Gastrocnemius medialis (tissue), 4 donors: ENCODE results near the gene PRRG3. TPM values are rescaled to one million over a fixed set of nuclear protein-coding genes. Genes with fewer than 3 reads are reported as not detected.

Experiments
- ATAC-seq, 2 donors: fragments of 150-250 bp; one replicate each; pipeline ENCODE4 v1.9.1; 2016
- DNase-seq, 2 donors: peaks; one replicate each; pipeline ENCODE4 v3.0.0-alpha.2; 2019
- H3K27ac ChIP-seq, 4 donors: fragments of 200-600 bp; sonication (generic); 1 replicate in 1 of 4; 2 replicates in 3 of 4; pipeline ENCODE4 v1.5.1; 2016 to 2018; ENCODE audit warnings: mild to moderate bottlenecking in 2 of 4, moderate library complexity in 1 of 4
- H3K27me3 ChIP-seq, 3 donors: fragments of 200-600 bp; sonication (generic) in 2 of 3; 1 replicate in 1 of 3; 2 replicates in 2 of 3; pipeline versions ENCODE4 v1.5.1 to v1.6.0; 2016 to 2019; ENCODE audit warnings: mild to moderate bottlenecking in 1 of 3, moderate library complexity in 1 of 3
- H3K36me3 ChIP-seq, 2 donors: fragments of 200-600 bp; sonication (generic) in 1 of 2; one replicate each; pipeline ENCODE4 v1.5.1; 2017 to 2018
- H3K4me1 ChIP-seq, 2 donors: fragments of 200-600 bp; sonication (generic) in 1 of 2; one replicate each; pipeline ENCODE4 v1.5.1; 2016 to 2017; ENCODE audit warnings: mild to moderate bottlenecking in 2 of 2
- H3K4me3 ChIP-seq, 4 donors: fragments of 200-600 bp; sonication (generic) in 3 of 4; 1 replicate in 1 of 4; 2 replicates in 3 of 4; pipeline ENCODE4 v1.5.1; 2016 to 2019; ENCODE audit warnings: mild to moderate bottlenecking in 2 of 4
- H3K9me3 ChIP-seq, 3 donors: fragments of 200-600 bp; sonication (generic) in 2 of 3; 1 replicate in 1 of 3; 2 replicates in 2 of 3; pipeline ENCODE4 v1.5.1; 2016 to 2019
- POLR2A ChIP-seq, 2 donors: fragments of 450-650 bp; IDR thresholded peaks; one replicate each; pipeline ENCODE4 v1.6.1; 2017; ENCODE audit warnings: antibody characterized with exemption in 2 of 2, mild to moderate bottlenecking in 2 of 2, moderate library complexity in 2 of 2
- in situ Hi-C, 4 donors: fragments of 200-750 bp; cut with MboI; loops; one replicate each; pipeline versions ENCODE4 v1.15.0 to v1.8.0; 2017; ENCODE audit warnings: low sequenced_read_pairs in 4 of 4
- intact Hi-C: fragments of 100-400 bp; cut with DNase I; formaldehyde crosslinking; loops from one replicate; pipeline ENCODE4 v1.15.1; 2023; ENCODE audit warnings: low total_unique reads
- total RNA-seq, 4 donors: library from RNA; depleted of rRNA; stranded (reverse); fragments of >200 nt; gene quantifications; one replicate each; pipeline versions ENCODE4 v1.1.0 to v1.2.3, GENCODE V29; 2016
- TF ChIP-seq, protein P1 (sequence below), 5 experiments: fragments of 450-650 bp in 3 of 5; fragments of 200-600 bp in 2 of 5; sonication (generic) in 2 of 5; IDR thresholded peaks in 4 of 5; conservative IDR thresholded peaks in 1 of 5; 1 replicate in 4 of 5; 2 replicates in 1 of 5; pipeline ENCODE4 v1.5.1; 2016 to 2019; ENCODE audit warnings: antibody characterized with exemption in 5 of 5, mild to moderate bottlenecking in 3 of 5, moderate library complexity in 3 of 5

The PRRG3 gene
- total RNA-seq, 4 donors from 2014 or later, result 0.04 to 0.39 TPM; not detected in 2

DNA sequence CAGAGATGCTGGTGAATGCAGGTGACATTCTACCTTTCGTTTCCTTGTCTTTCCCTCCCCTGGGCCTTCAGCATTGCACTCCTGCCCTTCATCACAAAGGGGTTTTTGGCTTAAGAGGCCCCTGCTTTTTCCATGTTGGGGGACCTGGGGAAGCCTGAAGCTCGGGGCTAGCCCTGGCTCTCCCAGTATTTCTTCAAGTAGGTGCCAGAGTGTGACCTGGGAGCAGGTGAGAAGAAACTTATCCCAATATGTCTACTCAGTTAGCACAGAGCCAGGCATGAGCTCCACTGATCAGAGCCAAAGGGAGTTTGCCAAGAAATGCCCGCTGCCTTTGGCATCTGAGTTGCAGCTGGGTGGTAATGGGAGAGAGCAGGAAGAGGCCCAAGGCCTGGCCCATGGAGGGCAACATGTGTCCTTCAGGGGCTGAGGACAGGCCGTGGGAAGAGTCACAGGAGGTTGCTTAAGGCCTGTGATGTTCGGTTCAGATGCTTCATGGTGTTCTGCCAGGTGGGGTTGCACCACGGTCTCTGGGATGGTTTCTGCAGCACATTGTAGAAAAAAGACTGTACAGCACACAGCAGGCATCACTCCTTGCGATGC is 7.6 kb downstream of the PRRG3 start:
- Histone ChIP-seq H3K36me3 (no peaks in the 10 kb centered on the region), H3K27me3 (no peaks in the 10 kb centered on the region), H3K4me3 (no peak overlapping the region), H3K9me3 (no peaks in the 10 kb centered on the region), H3K4me1 (peaks cover 0 to 6% of the 10 kb centered on the region in 2 donors), H3K27ac (no peak overlapping the region)
- intact Hi-C loops (no loop called here), in situ Hi-C loops (no loop called here)
- no peak for TF ChIP-seq POLR2A (IDR thresholded peaks at IDR 0.05)
- TF ChIP-seq, protein P1, sequence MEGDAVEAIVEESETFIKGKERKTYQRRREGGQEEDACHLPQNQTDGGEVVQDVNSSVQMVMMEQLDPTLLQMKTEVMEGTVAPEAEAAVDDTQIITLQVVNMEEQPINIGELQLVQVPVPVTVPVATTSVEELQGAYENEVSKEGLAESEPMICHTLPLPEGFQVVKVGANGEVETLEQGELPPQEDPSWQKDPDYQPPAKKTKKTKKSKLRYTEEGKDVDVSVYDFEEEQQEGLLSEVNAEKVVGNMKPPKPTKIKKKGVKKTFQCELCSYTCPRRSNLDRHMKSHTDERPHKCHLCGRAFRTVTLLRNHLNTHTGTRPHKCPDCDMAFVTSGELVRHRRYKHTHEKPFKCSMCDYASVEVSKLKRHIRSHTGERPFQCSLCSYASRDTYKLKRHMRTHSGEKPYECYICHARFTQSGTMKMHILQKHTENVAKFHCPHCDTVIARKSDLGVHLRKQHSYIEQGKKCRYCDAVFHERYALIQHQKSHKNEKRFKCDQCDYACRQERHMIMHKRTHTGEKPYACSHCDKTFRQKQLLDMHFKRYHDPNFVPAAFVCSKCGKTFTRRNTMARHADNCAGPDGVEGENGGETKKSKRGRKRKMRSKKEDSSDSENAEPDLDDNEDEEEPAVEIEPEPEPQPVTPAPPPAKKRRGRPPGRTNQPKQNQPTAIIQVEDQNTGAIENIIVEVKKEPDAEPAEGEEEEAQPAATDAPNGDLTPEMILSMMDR (IDR thresholded peaks at IDR 0.05 in 4 of 5, conservative IDR thresholded peaks at IDR 0.05 in 1 of 5), result no peak
- peak in 1 of 2 donors; percentile 36 for ATAC-seq
- DNase-seq, result peak in 1 of 2 donors; percentile 22

DNA sequence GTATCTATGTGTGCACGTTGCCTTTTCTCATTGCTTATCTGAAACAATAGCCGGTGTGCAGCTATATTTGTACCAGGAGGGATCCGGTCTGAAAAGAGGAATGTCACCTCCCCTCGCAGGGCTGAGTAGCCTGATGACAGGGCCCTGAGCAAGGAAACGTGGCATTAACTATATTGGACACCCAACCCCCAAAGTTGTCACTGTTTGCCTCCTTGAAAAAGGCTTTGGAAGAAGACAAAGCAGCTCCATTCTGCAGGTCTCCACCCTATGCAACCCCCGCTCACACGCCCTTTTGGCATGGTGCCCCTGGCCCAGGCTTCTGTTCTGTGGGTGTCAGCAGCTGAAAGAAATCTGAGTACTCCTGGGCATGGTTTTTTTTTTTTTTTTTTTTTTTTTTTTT is 8.2 kb downstream of the PRRG3 start:
- no peaks in the 10 kb centered on the region for H3K36me3 ChIP-seq
- no peaks in the 10 kb centered on the region for H3K27me3 ChIP-seq
- no peak overlapping the region for H3K27ac ChIP-seq
- peak in 1 of 2 donors; percentile 26 for DNase-seq
- in situ Hi-C loops, result no loop called here
- peak overlapping the region in 1 of 4 donors; percentile 3 for H3K4me3 ChIP-seq
- peak; percentile 21 to 39 for ATAC-seq
- peaks cover 0 to 6% of the 10 kb centered on the region in 2 donors for H3K4me1 ChIP-seq
- no peak for TF ChIP-seq POLR2A (IDR thresholded peaks at IDR 0.05)
- no peaks in the 10 kb centered on the region for H3K9me3 ChIP-seq
- intact Hi-C loops, result no loop called here

DNA sequence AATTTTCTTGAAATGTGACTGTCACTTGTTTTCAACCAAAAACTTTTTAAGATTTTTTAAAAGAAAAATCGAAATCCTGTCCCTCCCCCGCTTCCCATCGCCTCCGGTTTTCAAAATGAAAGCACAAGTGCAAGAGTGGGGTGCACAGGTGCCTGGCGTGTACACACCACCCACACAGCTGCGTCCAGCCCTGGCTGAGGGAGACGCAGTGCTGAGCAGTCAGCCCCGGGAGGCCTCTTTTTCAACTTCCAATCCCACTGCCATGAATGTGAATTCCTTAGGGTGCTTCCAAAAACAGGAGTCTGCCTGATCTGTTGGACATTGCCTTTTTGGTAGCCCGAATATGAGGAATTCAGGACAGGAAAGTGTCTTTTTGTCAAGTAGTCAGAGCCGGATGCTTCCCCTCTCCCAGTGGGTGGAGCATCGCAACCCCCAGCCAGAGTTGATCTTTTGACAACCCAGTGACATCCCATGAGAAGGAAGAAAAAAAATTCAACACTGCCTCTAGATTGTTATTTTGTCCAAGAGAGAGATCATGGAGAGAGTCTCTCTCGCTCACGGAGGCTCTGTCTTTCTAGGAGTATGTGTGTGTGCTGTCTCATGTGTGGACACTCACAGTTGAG is 8.9 kb downstream of the PRRG3 start:
- intact Hi-C loops (no loop called here), in situ Hi-C loops (no loop called here)
- H3K27me3 ChIP-seq, result no peaks in the 10 kb centered on the region
- DNase-seq (no peak), ATAC-seq (no peak)
- H3K36me3 ChIP-seq, result no peaks in the 10 kb centered on the region
- peaks cover 0 to 6% of the 10 kb centered on the region in 2 donors for H3K4me1 ChIP-seq
- H3K4me3 ChIP-seq, result peak overlapping the region in 2 of 4 donors; percentile 25 to 32
- TF ChIP-seq, protein P1 (IDR thresholded peaks at IDR 0.05 in 4 of 5, conservative IDR thresholded peaks at IDR 0.05 in 1 of 5), result no peak
- TF ChIP-seq POLR2A (IDR thresholded peaks at IDR 0.05), result no peak
- H3K9me3 ChIP-seq, result no peaks in the 10 kb centered on the region
- H3K27ac ChIP-seq, result peak overlapping the region in 3 of 4 donors; percentile 24 to 30 (median 29)

DNA sequence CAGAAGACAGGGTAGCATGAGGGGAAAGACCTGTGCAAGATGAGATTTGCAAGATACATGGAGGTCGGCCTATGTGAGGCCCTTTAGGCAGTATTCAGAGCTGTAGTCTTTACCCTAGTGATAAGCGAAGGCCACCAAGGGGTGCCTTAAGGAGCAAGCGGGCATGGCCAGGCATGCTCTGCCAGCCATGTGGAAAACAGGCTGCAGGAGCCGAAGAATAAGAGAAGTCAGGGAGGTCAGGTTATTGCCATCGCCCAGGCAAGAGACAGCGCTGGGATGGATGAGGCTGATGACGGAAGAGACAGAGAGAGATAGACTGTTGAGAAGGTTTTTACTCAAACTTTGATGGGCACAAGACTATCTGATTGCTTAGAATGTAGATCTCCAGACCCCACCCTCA is 13.6 kb downstream of the PRRG3 start:
- no peak for ATAC-seq
- TF ChIP-seq, protein P1 (IDR thresholded peaks at IDR 0.05 in 4 of 5, conservative IDR thresholded peaks at IDR 0.05 in 1 of 5), result no peak
- TF ChIP-seq POLR2A (IDR thresholded peaks at IDR 0.05), result no peak
- DNase-seq, result no peak
- Histone ChIP-seq H3K4me3 (no peak overlapping the region), H3K9me3 (no peaks in the 10 kb centered on the region), H3K36me3 (no peaks in the 10 kb centered on the region), H3K27me3 (no peaks in the 10 kb centered on the region), H3K4me1 (peaks cover 0 to 9% of the 10 kb centered on the region in 2 donors), H3K27ac (no peak overlapping the region)
- intact Hi-C loops (no loop called here), in situ Hi-C loops (no loop called here)

DNA sequence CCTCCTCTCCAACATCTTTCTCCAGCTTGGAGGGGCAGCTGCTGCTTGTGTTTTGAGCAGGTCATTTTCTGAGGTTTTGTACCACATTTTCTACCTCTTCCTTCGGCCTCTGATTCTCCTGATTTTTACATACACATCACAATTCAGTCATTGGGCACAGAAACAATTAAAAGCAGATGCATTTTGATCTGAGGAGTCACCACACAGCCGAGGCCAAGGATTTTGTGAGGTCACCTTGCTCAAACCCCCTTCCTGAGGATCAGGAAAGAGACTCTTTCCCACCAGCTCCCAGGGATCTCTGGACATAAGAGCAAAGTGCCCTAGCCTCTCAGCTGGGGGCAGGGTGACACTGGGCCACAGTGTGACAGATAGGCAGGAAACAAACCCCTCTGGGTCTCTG is 15.2 kb downstream of the PRRG3 start:
- intact Hi-C loops (no loop called here), in situ Hi-C loops (no loop called here)
- H3K36me3 ChIP-seq, result no peaks in the 10 kb centered on the region
- H3K4me3 ChIP-seq, result no peak overlapping the region
- ATAC-seq, result no peak
- no peaks in the 10 kb centered on the region for H3K27me3 ChIP-seq
- no peak overlapping the region for H3K27ac ChIP-seq
- H3K4me1 ChIP-seq, result peaks cover 0 to 4% of the 10 kb centered on the region in 2 donors
- no peak for DNase-seq
- no peak for TF ChIP-seq POLR2A (IDR thresholded peaks at IDR 0.05)
- TF ChIP-seq, protein P1 (IDR thresholded peaks at IDR 0.05 in 4 of 5, conservative IDR thresholded peaks at IDR 0.05 in 1 of 5), result no peak
- no peaks in the 10 kb centered on the region for H3K9me3 ChIP-seq
